Adrenal gland (tissue), 12 donors: ENCODE measurements around the gene RGCC. TPM values are rescaled to one million over a fixed set of nuclear protein-coding genes. Genes with fewer than 3 reads are reported as not detected.

ENCODE experiments used
- DNase-seq, 7 donors: peaks; one replicate each; pipeline ENCODE4 v3.0.0-alpha.2; 2019 to 2020
- H3K27ac ChIP-seq, 5 donors: fragments of 200-600 bp; sonication (generic) in 4 of 5; 1 replicate in 3 of 5; 2 replicates in 2 of 5; pipeline versions ENCODE4 v1.5.1 to v1.8.0; 2016 to 2020; ENCODE audit warnings: mild to moderate bottlenecking in 1 of 5
- H3K27me3 ChIP-seq: fragments of 200-600 bp; 2 replicates; pipeline ENCODE4 v1.8.0; 2021
- H3K36me3 ChIP-seq, 2 donors: fragments of 200-600 bp; replicated peaks in 1 of 2; 1 replicate in 1 of 2; 2 replicates in 1 of 2; pipeline versions ENCODE4 v1.5.1 to v1.8.0; 2018 to 2022
- H3K4me1 ChIP-seq, 2 donors: fragments of 200-600 bp; replicated peaks in 1 of 2; 1 replicate in 1 of 2; 2 replicates in 1 of 2; pipeline versions ENCODE4 v1.5.1 to v1.8.0; 2018 to 2021
- H3K4me3 ChIP-seq, 4 donors: fragments of 200-600 bp; sonication (generic) in 3 of 4; one replicate each; pipeline ENCODE4 v1.5.1; 2016 to 2018
- H3K9me3 ChIP-seq, 3 donors: fragments of 200-600 bp; sonication (generic) in 1 of 3; replicated peaks in 1 of 3; 1 replicate in 2 of 3; 2 replicates in 1 of 3; pipeline versions ENCODE4 v1.5.1 to v1.8.0; 2016 to 2021
- CTCF ChIP-seq, 6 experiments: fragments of 450-650 bp in 4 of 6; fragments of 200-600 bp in 2 of 6; sonication (generic) in 1 of 6; IDR thresholded peaks; 1 replicate in 5 of 6; 2 replicates in 1 of 6; pipeline versions ENCODE4 v1.5.1 to v1.8.0; 2016 to 2021; ENCODE audit warnings: antibody characterized with exemption in 6 of 6, mild to moderate bottlenecking in 2 of 6, moderate library complexity in 1 of 6
- POLR2A ChIP-seq, 2 donors: fragments of 450-650 bp; IDR thresholded peaks; one replicate each; pipeline ENCODE4 v1.6.1; 2017; ENCODE audit warnings: antibody characterized with exemption in 2 of 2, mild to moderate bottlenecking in 2 of 2, moderate library complexity in 1 of 2
- WGBS, 4 donors: extraction: QIAGEN DNeasy Blood & Tissue Kit in 2 of 4; methylation state at CpG; one replicate each; pipeline versions ENCODE4 v1.1.5 to v1.1.7; 2013 to 2017; 5-methylcytosine and 5-hydroxymethylcytosine counted together
- intact Hi-C, 2 donors: fragments of 100-400 bp; cut with DNase I; formaldehyde crosslinking; loops; one replicate each; pipeline versions ENCODE4 v1.14.1 to v1.15.0; 2022 to 2023
- polyA plus RNA-seq, 3 donors: library from polyadenylated mRNA; stranded (reverse); fragments of 200-250 nt in 2 of 3; fragments of 350-450 nt in 1 of 3; fragmentation: Illumina TruSeq in 1 of 3; extraction: RNeasy Lipid Tissue Mini Kit (QIAGEN cat#74804) in 1 of 3; gene quantifications; one replicate each; pipeline ENCODE4 v1.2.3, GENCODE V29; 2013 to 2014
- total RNA-seq, 9 donors: library from RNA; depleted of rRNA in 4 of 9; stranded (reverse); fragments of >200 nt in 4 of 9; fragments of 120-200 nt in 1 of 9; fragmentation: NEBNext Ultra II Directional in 1 of 9; extraction: Animal tissue kit (Norgen Biotek cat#: 25700) in 1 of 9; gene quantifications; one replicate each; pipeline versions ENCODE4 v1.1.0 to v1.2.4, GENCODE V29; 2013 to 2023
- donor health status: healthy with polysubstance abuse.
- donor health status: Bipolar disorder and iron deficiency.
- donor health status: DM: yes; HTN: yes; CAD: no.
- donor health status: DM: no; HTN: no; CAD: no.
- donor health status: DM: no; HTN: no; CAD: no.
- donor health status: DM: yes; HTN: yes; CAD: no.

The RGCC gene
- total and polyA plus RNA-seq, 12 donors: 6.2 to 151 (median 28.8) TPM

GRCh38 chr13:41452462-41452861 lies 4.9 kb upstream of the RGCC start:
- H3K4me1 ChIP-seq: peaks cover 0 to 7% of the 10 kb centered on the region in 2 donors
- H3K9me3 ChIP-seq: no peaks in the 10 kb centered on the region
- H3K27me3 ChIP-seq: no peaks in the 10 kb centered on the region
- TF ChIP-seq POLR2A (IDR thresholded peaks at IDR 0.05) (no peak), CTCF (IDR thresholded peaks at IDR 0.05) (no peak)
- intact Hi-C loops: no loop called here
- 81 to 84% (median 82%) methylated on average over 3 of the region's 3 CpGs for WGBS, 4 donors
- no peaks in the 10 kb centered on the region for H3K36me3 ChIP-seq
- H3K4me3 ChIP-seq: no peak overlapping the region
- DNase-seq: no peak
- H3K27ac ChIP-seq: no peak overlapping the region

- Histone ChIP-seq H3K27me3 (no peaks in the 10 kb centered on the region), H3K27ac (no peak overlapping the region), H3K9me3 (no peaks in the 10 kb centered on the region), H3K36me3 (no peaks in the 10 kb centered on the region), H3K4me3 (no peak overlapping the region), H3K4me1 (peaks cover 10 to 19% of the 10 kb centered on the region in 2 donors)
- intact Hi-C loops: no loop called here
- 82 to 91% (median 90%) methylated on average over 7 of the region's 7 CpGs for WGBS, 4 donors
- no peak for DNase-seq
- no peak for TF ChIP-seq POLR2A (IDR thresholded peaks at IDR 0.05)
- TF ChIP-seq CTCF (IDR thresholded peaks at IDR 0.05): no peak
These were observed 3.7 kb upstream of the RGCC start for GRCh38 chr13:41453620-41454019.

GRCh38 chr13:41454170-41454569 lies 3.2 kb upstream of the RGCC start:
- Histone ChIP-seq H3K4me3 (no peak overlapping the region), H3K27ac (no peak overlapping the region), H3K4me1 (peaks cover 11 to 21% of the 10 kb centered on the region in 2 donors), H3K9me3 (no peaks in the 10 kb centered on the region), H3K36me3 (no peaks in the 10 kb centered on the region), H3K27me3 (no peaks in the 10 kb centered on the region)
- 87 to 94% (median 93%) methylated on average over 18 to 22 of the region's 22 CpGs for WGBS, 4 donors
- TF ChIP-seq CTCF (IDR thresholded peaks at IDR 0.05): no peak
- intact Hi-C loops: no loop called here
- DNase-seq: no peak

GRCh38 chr13:41455725-41456419 lies 1.5 kb upstream of the RGCC start:
- DNase-seq: no peak
- Histone ChIP-seq H3K36me3 (no peaks in the 10 kb centered on the region), H3K27me3 (no peaks in the 10 kb centered on the region), H3K27ac (no peak overlapping the region), H3K4me1 (peaks cover 11 to 21% of the 10 kb centered on the region in 2 donors), H3K4me3 (no peak overlapping the region), H3K9me3 (no peaks in the 10 kb centered on the region)
- 56 to 68% (median 63%) methylated on average over 17 to 19 of the region's 19 CpGs for WGBS, 4 donors
- intact Hi-C loops: loop anchor here in 1 of 2 donors (5.0 kb wide), 2 partner anchors 196 to 331 kb away; no protein-coding TSS in a partner anchor
- TF ChIP-seq CTCF (IDR thresholded peaks at IDR 0.05) (no peak), POLR2A (IDR thresholded peaks at IDR 0.05) (no peak)
